Panc1 (cell line): ENCODE measurements around the gene CSRNP2.

Experiments
- POLR2AphosphoS5 ChIP-seq: IDR thresholded peaks from 2 replicates; pipeline ENCODE4 v1.6.1; 2012; ENCODE audit warnings: mild to moderate bottlenecking, low read depth, low read length, moderate library complexity
- SIN3A ChIP-seq: IDR thresholded peaks from 2 replicates; pipeline ENCODE4 v1.6.1; 2012; ENCODE audit warnings: low read depth, mild to moderate bottlenecking, low read length, moderate library complexity, borderline replicate concordance; ENCODE audit not compliant: insufficient read depth
- TF ChIP-seq, protein P1 (sequence below): fragments of 450-650 bp; IDR thresholded peaks from 2 replicates; pipeline ENCODE4 v1.5.1; 2017; ENCODE audit warnings: mild to moderate bottlenecking

DNA sequence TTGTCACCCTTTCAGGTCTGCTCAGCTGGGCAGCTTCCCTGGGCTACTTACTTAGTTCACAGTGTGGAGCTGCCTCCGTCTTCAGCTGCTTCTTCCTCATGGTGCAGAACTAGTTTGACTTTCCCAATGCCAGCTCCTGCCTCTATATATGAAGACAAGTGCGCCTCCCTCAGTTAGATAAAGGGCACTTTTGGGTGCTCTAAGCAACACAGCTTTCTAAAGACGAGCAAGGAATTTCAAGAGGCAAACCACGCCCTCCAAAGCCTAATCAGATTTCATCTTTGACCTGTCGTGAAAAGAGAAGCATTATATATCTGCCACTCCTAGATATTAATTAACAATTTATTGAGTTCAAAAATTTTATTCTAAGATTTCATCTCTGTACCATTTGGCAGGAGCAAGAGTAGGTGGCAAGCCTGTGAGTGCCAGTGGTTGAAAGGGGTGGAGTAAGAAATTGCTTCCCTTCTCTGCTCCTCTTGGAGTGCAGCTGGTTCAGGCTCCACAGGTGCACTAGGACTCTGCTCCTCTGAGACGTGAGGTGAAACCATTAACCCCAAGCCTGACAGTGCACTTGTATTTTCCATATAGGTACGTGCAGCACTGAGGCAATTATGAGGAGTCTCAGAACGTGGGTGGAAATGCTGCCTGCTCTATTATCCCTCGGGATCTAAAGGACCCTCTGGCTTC lies 55.1 kb downstream of the CSRNP2 start:
- TF ChIP-seq, protein P1, sequence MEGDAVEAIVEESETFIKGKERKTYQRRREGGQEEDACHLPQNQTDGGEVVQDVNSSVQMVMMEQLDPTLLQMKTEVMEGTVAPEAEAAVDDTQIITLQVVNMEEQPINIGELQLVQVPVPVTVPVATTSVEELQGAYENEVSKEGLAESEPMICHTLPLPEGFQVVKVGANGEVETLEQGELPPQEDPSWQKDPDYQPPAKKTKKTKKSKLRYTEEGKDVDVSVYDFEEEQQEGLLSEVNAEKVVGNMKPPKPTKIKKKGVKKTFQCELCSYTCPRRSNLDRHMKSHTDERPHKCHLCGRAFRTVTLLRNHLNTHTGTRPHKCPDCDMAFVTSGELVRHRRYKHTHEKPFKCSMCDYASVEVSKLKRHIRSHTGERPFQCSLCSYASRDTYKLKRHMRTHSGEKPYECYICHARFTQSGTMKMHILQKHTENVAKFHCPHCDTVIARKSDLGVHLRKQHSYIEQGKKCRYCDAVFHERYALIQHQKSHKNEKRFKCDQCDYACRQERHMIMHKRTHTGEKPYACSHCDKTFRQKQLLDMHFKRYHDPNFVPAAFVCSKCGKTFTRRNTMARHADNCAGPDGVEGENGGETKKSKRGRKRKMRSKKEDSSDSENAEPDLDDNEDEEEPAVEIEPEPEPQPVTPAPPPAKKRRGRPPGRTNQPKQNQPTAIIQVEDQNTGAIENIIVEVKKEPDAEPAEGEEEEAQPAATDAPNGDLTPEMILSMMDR, result peak; percentile 75
- TF ChIP-seq SIN3A, result no peak
- TF ChIP-seq POLR2AphosphoS5, result no peak
